Thyroid gland (tissue), 4 donors: Measurements from ENCODE around the gene SDHAF1.

Source experiments
- POLR2A ChIP-seq, 2 donors: fragments of 450-650 bp; IDR thresholded peaks; one replicate each; pipeline ENCODE4 v1.6.1; 2017; ENCODE audit warnings: antibody characterized with exemption in 2 of 2, mild to moderate bottlenecking in 2 of 2, moderate library complexity in 1 of 2
- TF ChIP-seq, protein P1 (sequence below), 6 experiments: fragments of 200-600 bp in 3 of 6; fragments of 450-650 bp in 3 of 6; sonication (generic) in 3 of 6; IDR thresholded peaks; one replicate each; pipeline ENCODE4 v1.5.1; 2016 to 2019; ENCODE audit warnings: antibody characterized with exemption in 6 of 6, mild to moderate bottlenecking in 2 of 6, inconsistent platforms in 1 of 6, moderate library complexity in 1 of 6

DNA sequence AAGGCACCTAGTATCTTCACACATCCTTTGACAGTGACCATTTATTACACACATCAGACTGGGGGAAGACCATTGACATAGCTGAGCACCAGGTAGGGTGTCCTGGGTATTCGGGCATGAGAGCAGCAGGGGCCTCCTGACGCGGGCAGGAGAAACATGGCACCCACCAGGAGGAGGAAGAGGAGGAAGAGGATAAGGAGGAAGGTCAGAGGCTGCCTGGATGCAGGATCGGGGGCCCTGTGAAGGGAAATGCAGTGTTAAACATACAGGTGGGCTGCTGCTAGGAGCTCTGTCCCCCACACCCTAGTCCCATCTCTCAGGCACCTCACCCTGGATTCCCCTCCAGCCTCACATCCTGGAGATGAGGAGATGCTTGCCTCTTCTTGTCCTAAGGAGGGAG lies 8.3 kb downstream of the SDHAF1 start:
- TF ChIP-seq, protein P1, sequence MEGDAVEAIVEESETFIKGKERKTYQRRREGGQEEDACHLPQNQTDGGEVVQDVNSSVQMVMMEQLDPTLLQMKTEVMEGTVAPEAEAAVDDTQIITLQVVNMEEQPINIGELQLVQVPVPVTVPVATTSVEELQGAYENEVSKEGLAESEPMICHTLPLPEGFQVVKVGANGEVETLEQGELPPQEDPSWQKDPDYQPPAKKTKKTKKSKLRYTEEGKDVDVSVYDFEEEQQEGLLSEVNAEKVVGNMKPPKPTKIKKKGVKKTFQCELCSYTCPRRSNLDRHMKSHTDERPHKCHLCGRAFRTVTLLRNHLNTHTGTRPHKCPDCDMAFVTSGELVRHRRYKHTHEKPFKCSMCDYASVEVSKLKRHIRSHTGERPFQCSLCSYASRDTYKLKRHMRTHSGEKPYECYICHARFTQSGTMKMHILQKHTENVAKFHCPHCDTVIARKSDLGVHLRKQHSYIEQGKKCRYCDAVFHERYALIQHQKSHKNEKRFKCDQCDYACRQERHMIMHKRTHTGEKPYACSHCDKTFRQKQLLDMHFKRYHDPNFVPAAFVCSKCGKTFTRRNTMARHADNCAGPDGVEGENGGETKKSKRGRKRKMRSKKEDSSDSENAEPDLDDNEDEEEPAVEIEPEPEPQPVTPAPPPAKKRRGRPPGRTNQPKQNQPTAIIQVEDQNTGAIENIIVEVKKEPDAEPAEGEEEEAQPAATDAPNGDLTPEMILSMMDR (IDR thresholded peaks at IDR 0.05), result no peak
- no peak for TF ChIP-seq POLR2A (IDR thresholded peaks at IDR 0.05)
